Heart left ventricle (tissue), 16 donors: ENCODE measurements around the gene TM2D1. TPM values are rescaled to one million over a fixed set of nuclear protein-coding genes. Genes with fewer than 3 reads are reported as not detected.

ENCODE experiments used
- ATAC-seq, 4 donors: fragments of 200-7000 bp; cut with Tn5 transposase; one replicate each; pipeline ENCODE4 v1.9.1; 2020 to 2022; ENCODE audit warnings: moderate library complexity in 4 of 4, mild to moderate bottlenecking in 3 of 4, moderate number of reproducible peaks in 1 of 4
- DNase-seq, 5 donors: peaks; one replicate each; pipeline ENCODE4 v3.0.0-alpha.2; 2020
- H3K27ac ChIP-seq, 12 donors: fragments of 200-600 bp; sonication (generic) in 4 of 12; one replicate each; pipeline versions ENCODE4 v1.5.0 to v1.8.0; 2016 to 2022; ENCODE audit warnings: mild to moderate bottlenecking in 2 of 12
- H3K27me3 ChIP-seq, 9 donors: fragments of 200-600 bp; sonication (generic) in 2 of 9; one replicate each; pipeline versions ENCODE4 v1.5.1 to v1.8.0; 2016 to 2022; ENCODE audit warnings: mild to moderate bottlenecking in 3 of 9
- H3K36me3 ChIP-seq, 9 donors: fragments of 200-600 bp; sonication (generic) in 2 of 9; one replicate each; pipeline versions ENCODE4 v1.5.0 to v1.8.0; 2018 to 2022; ENCODE audit warnings: mild to moderate bottlenecking in 2 of 9
- H3K4me1 ChIP-seq, 12 donors: fragments of 200-600 bp; sonication (generic) in 4 of 12; one replicate each; pipeline versions ENCODE4 v1.5.0 to v1.8.0; 2016 to 2022; ENCODE audit warnings: mild to moderate bottlenecking in 3 of 12
- H3K4me3 ChIP-seq, 12 donors: fragments of 200-600 bp; sonication (generic) in 4 of 12; one replicate each; pipeline versions ENCODE4 v1.5.0 to v1.8.0; 2017 to 2022; ENCODE audit warnings: mild to moderate bottlenecking in 9 of 12, moderate library complexity in 4 of 12
- H3K9me3 ChIP-seq, 12 donors: fragments of 200-600 bp; sonication (generic) in 4 of 12; one replicate each; pipeline versions ENCODE4 v1.5.0 to v1.8.0; 2016 to 2022; ENCODE audit warnings: mild to moderate bottlenecking in 1 of 12
- CTCF ChIP-seq, 12 donors: fragments of 200-600 bp; sonication (generic) in 4 of 12; IDR thresholded peaks; one replicate each; pipeline versions ENCODE4 v1.5.0 to v1.8.0; 2018 to 2022; ENCODE audit warnings: antibody characterized with exemption in 12 of 12, mild to moderate bottlenecking in 5 of 12
- POLR2A ChIP-seq, 2 donors: fragments of 450-650 bp; IDR thresholded peaks; one replicate each; pipeline ENCODE4 v1.6.1; 2017; ENCODE audit warnings: antibody characterized with exemption in 2 of 2, mild to moderate bottlenecking in 2 of 2, moderate library complexity in 2 of 2
- WGBS, 4 donors: extraction: QIAGEN DNeasy Blood & Tissue Kit in 2 of 4; methylation state at CpG; one replicate each; pipeline versions ENCODE4 v1.1.5 to v1.1.7; 2013 to 2018; 5-methylcytosine and 5-hydroxymethylcytosine counted together
- intact Hi-C, 10 donors: fragments of 100-400 bp; cut with DNase I; formaldehyde crosslinking; loops; one replicate each; pipeline versions ENCODE4 v1.11.1 to v1.14.2; 2022
- polyA plus RNA-seq, 2 donors: library from polyadenylated mRNA; stranded (reverse); fragments of 200-250 nt; gene quantifications; one replicate each; pipeline ENCODE4 v1.2.3, GENCODE V29; 2013
- total RNA-seq, 9 donors: library from RNA; depleted of rRNA in 2 of 9; stranded (reverse); fragments of >200 nt in 2 of 9; fragmentation: NEBNext Ultra II Directional in 3 of 9; extraction: Animal tissue kit (Norgen Biotek cat#: 25700) in 3 of 9; gene quantifications; one replicate each; pipeline versions ENCODE4 v1.1.0 to v1.2.4, GENCODE V29; 2016 to 2023
- donor health status: ischemic (EF 13 %, LVEDD 7.1; RV severe dilation, severe dysfunction).
- donor health status: healthy with polysubstance abuse.
- donor health status: DM: no; HTN: yes; CAD: no.
- donor health status: DM: no; HTN: no; CAD: no.
- donor health status: ischemic (EF 25% LVEDD 6.9; RV normal size, moderate dysfunction).
- donor health status: ischemic (EF 25% LVEDD 5.7; RV mildly dilated, moderate dysfunction).
- donor health status: healthy.
- donor health status: DM: yes; HTN: yes; CAD: no.
- donor health status: ischemic (EF 35%, LVEDD 5.7; RV mildly dilated, moderate dysfunction).
- donor health status: nonischemic (EF 11% LVEDD 7.7; RV severe dilation, severe dysfunction).
- donor health status: DM: yes; HTN: yes; CAD: no.
- donor health status: PGD.
- donor health status: ischemic (EF 29% LVEDD 5.4; RV normal size, mild dysfunction).
- donor health status: nonischemic (EF 23%, LVEDD 6.1; RV moderate dilation, normal function).

Gene TM2D1
- total and polyA plus RNA-seq, 11 donors = 10.2 to 44.0 (median 34.4) TPM

DNA sequence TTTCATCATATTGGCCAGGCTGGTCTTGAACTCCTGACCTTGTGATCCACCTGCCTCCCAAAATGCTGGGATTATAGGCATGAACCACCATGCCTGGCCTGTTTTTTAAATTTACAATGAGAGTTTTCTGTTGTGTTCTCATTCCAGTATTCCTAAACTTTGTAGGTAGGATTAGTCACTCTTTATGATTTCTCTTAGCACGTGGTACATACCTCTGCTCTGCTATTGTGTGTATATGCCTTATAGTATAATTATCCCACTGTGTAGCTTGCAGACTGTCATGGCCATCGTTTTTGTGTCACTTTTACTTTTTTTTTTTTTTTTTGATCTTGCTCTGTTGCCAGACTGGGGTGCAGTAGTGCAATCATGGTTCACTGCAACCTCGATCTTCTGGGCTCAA is 31.8 kb upstream of the TM2D1 start:
- intact Hi-C loops = no loop called here
- Histone ChIP-seq H3K4me1 (peaks cover 0 to 8% (median 0%) of the 10 kb centered on the region in 12 donors), H3K4me3 (no peak overlapping the region), H3K36me3 (peaks cover 0 to 3% (median 0%) of the 10 kb centered on the region in 9 donors), H3K27me3 (no peaks in the 10 kb centered on the region), H3K9me3 (no peaks in the 10 kb centered on the region), H3K27ac (no peak overlapping the region)
- TF ChIP-seq POLR2A (IDR thresholded peaks at IDR 0.05) (no peak), CTCF (IDR thresholded peaks at IDR 0.05) (no peak)
- ATAC-seq (no peak), DNase-seq (no peak)
- 80 to 85% (median 80%) methylated on average over 3 of the region's 3 CpGs for WGBS, 4 donors

- Histone ChIP-seq H3K9me3 (no peaks in the 10 kb centered on the region), H3K4me1 (peaks cover 0 to 8% (median 0%) of the 10 kb centered on the region in 12 donors), H3K27me3 (no peaks in the 10 kb centered on the region), H3K27ac (no peak overlapping the region), H3K36me3 (peaks cover 0 to 3% (median 0%) of the 10 kb centered on the region in 9 donors), H3K4me3 (no peak overlapping the region)
- intact Hi-C loops = no loop called here
- no peak for ATAC-seq
- TF ChIP-seq POLR2A (IDR thresholded peaks at IDR 0.05) = no peak
- no peak for TF ChIP-seq CTCF (IDR thresholded peaks at IDR 0.05)
- DNase-seq = no peak
- WGBS, 4 donors = 91 to 96% (median 94%) methylated on average over 4 of the region's 4 CpGs
Observed at GRCh38 chr1:61754545-61754944, 29.6 kb upstream of the TM2D1 start.

- TF ChIP-seq POLR2A (IDR thresholded peaks at IDR 0.05) = no peak
- no peak for TF ChIP-seq CTCF (IDR thresholded peaks at IDR 0.05)
- no peak overlapping the region for H3K27ac ChIP-seq
- no peaks in the 10 kb centered on the region for H3K9me3 ChIP-seq
- DNase-seq (no peak), ATAC-seq (no peak)
- H3K27me3 ChIP-seq = no peaks in the 10 kb centered on the region
- WGBS, 4 donors = 85 to 92% (median 87%) methylated on average over 1 of the region's 1 CpG
- peaks cover 0 to 3% (median 0%) of the 10 kb centered on the region in 9 donors for H3K36me3 ChIP-seq
- intact Hi-C loops = no loop called here
- H3K4me3 ChIP-seq = no peak overlapping the region
- H3K4me1 ChIP-seq = peaks cover 0 to 5% (median 0%) of the 10 kb centered on the region in 12 donors
Observed at GRCh38 chr1:61753998-61754508, 29.1 kb upstream of the TM2D1 start.

- intact Hi-C loops = no loop called here
- no peaks in the 10 kb centered on the region for H3K4me1 ChIP-seq
- 67 to 88% (median 79%) methylated on average over 1 of the region's 1 CpG for WGBS, 4 donors
- H3K4me3 ChIP-seq = no peak overlapping the region
- TF ChIP-seq POLR2A (IDR thresholded peaks at IDR 0.05) (no peak), CTCF (IDR thresholded peaks at IDR 0.05) (no peak)
- peaks cover 0 to 3% (median 0%) of the 10 kb centered on the region in 9 donors for H3K36me3 ChIP-seq
- ATAC-seq (no peak), DNase-seq (no peak)
- no peak overlapping the region for H3K27ac ChIP-seq
- H3K9me3 ChIP-seq = no peaks in the 10 kb centered on the region
- H3K27me3 ChIP-seq = no peaks in the 10 kb centered on the region
Observed at GRCh38 chr1:61752921-61753389, 28.0 kb upstream of the TM2D1 start.
